C4-2B (cell line): ENCODE results near the gene MRPL11.

Source experiments
- H3K27ac ChIP-seq: fragments of 450-650 bp; 2 replicates; pipeline ENCODE4 v1.5.1; 2017
- ZFX ChIP-seq: fragments of 450-650 bp; IDR thresholded peaks from 2 replicates; pipeline ENCODE4 v1.6.1; 2017
- TF ChIP-seq, protein P1 (sequence below): fragments of 450-650 bp; conservative IDR thresholded peaks from 2 replicates; pipeline ENCODE4 v1.5.1; 2017; ENCODE audit warnings: mild to moderate bottlenecking

Gene MRPL11

DNA sequence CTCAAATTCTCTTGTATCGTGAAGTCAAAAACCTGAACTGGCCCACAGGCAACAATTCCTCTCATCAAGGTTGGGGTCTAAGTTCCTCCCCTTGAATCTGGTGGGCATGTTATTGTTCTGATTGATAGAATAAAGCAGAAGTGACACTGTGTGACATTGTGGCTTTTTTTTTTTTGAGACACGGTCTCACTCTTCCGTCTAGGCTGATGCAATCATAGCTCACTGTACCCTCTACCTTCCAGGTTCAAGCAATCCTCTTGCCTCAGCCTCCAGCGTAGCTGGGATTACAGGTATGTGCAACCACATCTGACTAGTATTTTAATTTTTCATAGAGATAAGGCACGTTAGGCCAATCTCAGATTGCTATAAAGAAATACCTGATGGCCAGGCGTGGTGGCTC is 19.2 kb upstream of the MRPL11 start:
- H3K27ac ChIP-seq = no peak overlapping the region
- no peak for TF ChIP-seq ZFX
- TF ChIP-seq, protein P1, sequence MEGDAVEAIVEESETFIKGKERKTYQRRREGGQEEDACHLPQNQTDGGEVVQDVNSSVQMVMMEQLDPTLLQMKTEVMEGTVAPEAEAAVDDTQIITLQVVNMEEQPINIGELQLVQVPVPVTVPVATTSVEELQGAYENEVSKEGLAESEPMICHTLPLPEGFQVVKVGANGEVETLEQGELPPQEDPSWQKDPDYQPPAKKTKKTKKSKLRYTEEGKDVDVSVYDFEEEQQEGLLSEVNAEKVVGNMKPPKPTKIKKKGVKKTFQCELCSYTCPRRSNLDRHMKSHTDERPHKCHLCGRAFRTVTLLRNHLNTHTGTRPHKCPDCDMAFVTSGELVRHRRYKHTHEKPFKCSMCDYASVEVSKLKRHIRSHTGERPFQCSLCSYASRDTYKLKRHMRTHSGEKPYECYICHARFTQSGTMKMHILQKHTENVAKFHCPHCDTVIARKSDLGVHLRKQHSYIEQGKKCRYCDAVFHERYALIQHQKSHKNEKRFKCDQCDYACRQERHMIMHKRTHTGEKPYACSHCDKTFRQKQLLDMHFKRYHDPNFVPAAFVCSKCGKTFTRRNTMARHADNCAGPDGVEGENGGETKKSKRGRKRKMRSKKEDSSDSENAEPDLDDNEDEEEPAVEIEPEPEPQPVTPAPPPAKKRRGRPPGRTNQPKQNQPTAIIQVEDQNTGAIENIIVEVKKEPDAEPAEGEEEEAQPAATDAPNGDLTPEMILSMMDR = no peak

DNA sequence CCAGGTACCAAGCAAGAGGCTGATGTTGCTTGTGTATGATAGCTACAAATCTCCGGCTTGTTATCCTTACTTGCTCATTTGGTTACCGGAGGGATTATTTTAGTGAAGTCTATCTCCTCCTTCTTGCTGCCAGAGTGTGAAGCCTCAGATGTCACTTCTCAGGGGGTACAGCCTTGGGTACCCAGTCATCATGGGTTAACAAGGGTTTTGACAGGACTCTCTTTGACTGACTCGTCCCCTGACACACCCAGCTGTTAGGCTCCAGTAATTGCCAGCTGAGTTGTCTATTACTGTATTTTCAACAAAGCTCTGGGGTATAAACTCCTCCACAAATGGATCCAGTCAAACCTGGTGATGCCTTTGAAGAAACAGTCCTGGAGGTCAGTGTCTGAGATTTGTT is 16.2 kb upstream of the MRPL11 start:
- TF ChIP-seq, protein P1 = no peak
- TF ChIP-seq ZFX = no peak
- H3K27ac ChIP-seq = no peak overlapping the region

- H3K27ac ChIP-seq = no peak overlapping the region
- no peak for TF ChIP-seq ZFX
- TF ChIP-seq, protein P1 = no peak
Observed at GRCh38 chr11:66454247-66454646, 15.6 kb upstream of the MRPL11 start.

DNA sequence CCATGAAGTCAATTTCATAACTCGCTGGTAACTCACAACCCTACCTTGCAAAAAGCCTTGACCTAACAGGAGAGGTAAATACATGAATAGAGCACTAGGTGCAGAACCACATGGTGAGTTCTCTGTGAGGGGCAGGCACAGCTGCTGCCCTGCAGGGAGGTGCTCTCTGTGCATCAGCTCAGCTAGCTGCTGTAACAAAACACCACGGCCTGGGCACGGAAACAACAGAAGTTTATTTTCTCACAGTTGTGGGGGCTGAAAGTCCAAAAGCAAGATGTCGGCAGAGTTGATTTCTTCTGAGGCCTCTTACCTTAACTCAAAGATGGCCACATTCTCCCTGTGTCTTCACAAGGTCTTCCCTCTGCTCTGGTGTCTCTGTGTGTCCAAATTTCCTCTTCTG is 13.0 kb upstream of the MRPL11 start:
- no peak overlapping the region for H3K27ac ChIP-seq
- TF ChIP-seq ZFX = no peak
- TF ChIP-seq, protein P1 = no peak

GRCh38 chr11:66450560-66450959 is 11.9 kb upstream of the MRPL11 start:
- no peak overlapping the region for H3K27ac ChIP-seq
- TF ChIP-seq, protein P1 = no peak

DNA sequence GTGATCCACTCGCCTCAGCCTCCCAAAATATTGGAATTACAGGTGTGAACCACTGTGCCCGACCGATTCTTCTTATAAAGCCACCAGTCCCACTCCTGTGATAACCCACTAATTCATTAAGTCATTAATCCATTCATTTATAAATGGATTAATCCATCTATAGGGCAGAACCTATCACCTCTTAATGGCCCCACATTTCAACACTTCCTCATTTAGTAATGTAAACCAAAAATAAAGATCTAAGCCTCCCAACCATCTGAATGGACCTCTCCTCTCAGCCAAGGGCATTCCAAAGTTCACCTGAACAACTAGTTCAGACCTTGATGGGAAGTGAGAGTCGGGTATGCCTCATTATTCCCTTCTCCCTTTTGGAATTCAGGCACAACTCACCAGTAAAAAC is 9.9 kb upstream of the MRPL11 start:
- no peak for TF ChIP-seq ZFX
- TF ChIP-seq, protein P1 = no peak

DNA sequence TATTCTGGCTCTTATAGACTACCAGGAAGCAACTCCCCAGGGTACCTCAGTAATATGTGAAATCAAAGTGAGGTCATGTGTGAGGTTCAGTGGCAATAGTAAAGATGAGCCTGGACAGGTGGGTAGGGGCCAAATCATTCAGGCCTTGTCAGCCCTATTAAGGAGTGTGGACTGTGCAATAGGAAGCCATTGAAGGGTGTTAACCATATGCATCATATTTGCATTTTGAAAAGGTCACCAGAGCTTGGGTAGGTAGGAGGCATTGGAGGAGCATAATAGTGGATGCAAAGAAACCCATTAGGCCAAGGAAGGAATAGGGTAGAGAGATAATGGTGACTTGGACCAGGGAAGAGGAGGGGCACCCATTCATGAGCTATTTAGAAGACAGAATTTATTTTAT is 8.4 kb upstream of the MRPL11 start:
- TF ChIP-seq, protein P1 = no peak
- no peak for TF ChIP-seq ZFX
- no peak overlapping the region for H3K27ac ChIP-seq

More for the DNA sequence above, 9.9 kb upstream of the MRPL11 start:
- H3K27ac ChIP-seq = no peak overlapping the region
